GM21367 (cell line): ENCODE data around the gene MYLIP.

Experiments
- ATAC-seq: cut with Tn5 transposase; IDR thresholded peaks from one replicate; pipeline ENCODE4 v1.9.1; 2021; ENCODE audit not compliant: unreplicated experiment

The MYLIP gene

GRCh38 chr6:16137451-16137801 is 8.5 kb downstream of the MYLIP start:
- no peak for ATAC-seq

- ATAC-seq, result no peak
These were observed 10.7 kb downstream of the MYLIP start for GRCh38 chr6:16139556-16139955.

- no peak for ATAC-seq
These were observed 11.7 kb downstream of the MYLIP start for GRCh38 chr6:16140607-16141006.

GRCh38 chr6:16141514-16141913 is 12.6 kb downstream of the MYLIP start:
- no peak for ATAC-seq

GRCh38 chr6:16145038-16145437 is 16.2 kb downstream of the MYLIP start:
- ATAC-seq, result no peak

- no peak for ATAC-seq
These were observed 17.1 kb downstream of the MYLIP start for GRCh38 chr6:16146028-16146427.

GRCh38 chr6:16146527-16146955 is 17.7 kb downstream of the MYLIP start:
- ATAC-seq, result no peak

GRCh38 chr6:16148498-16148897 is 19.6 kb downstream of the MYLIP start:
- ATAC-seq, result no peak

- ATAC-seq, result no peak
These were observed 20.4 kb downstream of the MYLIP start for GRCh38 chr6:16149305-16149704.

- ATAC-seq, result no peak
These were observed 21.2 kb downstream of the MYLIP start for GRCh38 chr6:16150098-16150497.

- ATAC-seq, result no peak
These were observed 24.4 kb downstream of the MYLIP start for GRCh38 chr6:16153211-16153820.

GRCh38 chr6:16154904-16155303 is 26.0 kb downstream of the MYLIP start:
- no peak for ATAC-seq

- no peak for ATAC-seq
These were observed 28.6 kb downstream of the MYLIP start for GRCh38 chr6:16157492-16157891.

- no peak for ATAC-seq
These were observed 29.0 kb downstream of the MYLIP start for GRCh38 chr6:16157909-16158308.

GRCh38 chr6:16158943-16159557 is 30.2 kb downstream of the MYLIP start:
- ATAC-seq, result no peak

GRCh38 chr6:16160794-16161193 is 31.9 kb downstream of the MYLIP start:
- ATAC-seq, result no peak

GRCh38 chr6:16162003-16162402 is 33.1 kb downstream of the MYLIP start:
- no peak for ATAC-seq

GRCh38 chr6:16163066-16163465 is 34.2 kb downstream of the MYLIP start:
- no peak for ATAC-seq

GRCh38 chr6:16163535-16164300 is 34.8 kb downstream of the MYLIP start:
- no peak for ATAC-seq

GRCh38 chr6:16165641-16166040 is 36.8 kb downstream of the MYLIP start:
- ATAC-seq, result no peak

GRCh38 chr6:16166871-16167608 is 38.2 kb downstream of the MYLIP start:
- no peak for ATAC-seq

GRCh38 chr6:16168121-16168520 is 39.2 kb downstream of the MYLIP start:
- no peak for ATAC-seq
